WERI-Rb-1 (cell line): Measurements from ENCODE around the gene CHRNA4.
"Not testable (repeated sequence)": the region's sequence is repeated elsewhere in the genome, so short reads cannot be mapped to it uniquely, and the experiment has no call there.

Experiments used
- DNase-seq: peaks from one replicate; pipeline ENCODE4 v3.0.0-alpha.2; 2020
- H3K27ac ChIP-seq: fragments of 250-450 bp; sonication (Bioruptor Pico); 2 replicates; pipeline ENCODE4 v1.5.1; 2020; ENCODE audit warnings: mild to moderate bottlenecking, moderate library complexity
- H3K27me3 ChIP-seq: fragments of 250-450 bp; sonication (Bioruptor Pico); 2 replicates; pipeline ENCODE4 v1.5.1; 2021; ENCODE audit warnings: mild to moderate bottlenecking, low read depth, moderate library complexity; ENCODE audit not compliant: insufficient read depth, severe bottlenecking
- H3K36me3 ChIP-seq: fragments of 250-450 bp; sonication (Bioruptor Pico); 2 replicates; pipeline ENCODE4 v1.5.1; 2020; ENCODE audit warnings: mild to moderate bottlenecking, moderate library complexity
- H3K4me3 ChIP-seq: 2 replicates; pipeline ENCODE4 v1.5.1; 2011; ENCODE audit warnings: low read depth, mild to moderate bottlenecking, control low read depth, low read length
- H3K9me3 ChIP-seq: fragments of 250-450 bp; sonication (Bioruptor Pico); 2 replicates; pipeline ENCODE4 v1.5.1; 2021; ENCODE audit warnings: mild to moderate bottlenecking, moderate library complexity; ENCODE audit not compliant: severe bottlenecking
- CTCF ChIP-seq: IDR thresholded peaks from 2 replicates; pipeline ENCODE4 v1.5.1; 2011; ENCODE audit warnings: low read depth, mild to moderate bottlenecking, control low read depth, inconsistent platforms, low read length

CHRNA4 gene

GRCh38 chr20:63342561-63343459 lies 18.3 kb downstream of the CHRNA4 start:
- H3K36me3 ChIP-seq: no peaks in the 10 kb centered on the region
- no peak for TF ChIP-seq CTCF
- no peak overlapping the region for H3K4me3 ChIP-seq
- H3K27me3 ChIP-seq: no peaks in the 10 kb centered on the region
- no peaks in the 10 kb centered on the region for H3K9me3 ChIP-seq
- H3K27ac ChIP-seq: no peak overlapping the region
- no peak for DNase-seq

DNA sequence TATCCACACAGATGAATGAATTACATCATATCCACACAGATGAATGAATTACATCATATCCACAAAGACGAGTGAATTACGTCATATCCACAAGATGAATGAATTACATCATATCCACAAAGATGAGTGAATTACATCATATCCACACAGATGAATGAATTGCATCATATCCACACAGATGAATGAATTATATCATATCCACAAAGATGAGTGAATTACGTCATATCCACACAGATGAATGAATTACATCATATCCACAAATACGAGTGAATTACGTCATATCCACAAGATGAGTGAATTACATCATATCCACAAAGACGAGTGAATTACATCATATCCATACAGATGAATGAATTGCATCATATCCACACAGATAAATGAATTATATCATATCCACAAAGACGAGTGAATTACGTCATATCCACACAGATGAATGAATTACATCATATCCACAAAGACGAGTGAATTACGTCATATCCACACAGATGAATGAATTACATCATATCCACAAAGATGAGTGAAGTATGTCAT lies 20.9 kb downstream of the CHRNA4 start:
- H3K36me3 ChIP-seq, H3K9me3 ChIP-seq, DNase-seq, H3K27me3 ChIP-seq, H3K27ac ChIP-seq, H3K4me3 ChIP-seq: not testable (repeated sequence)

DNA sequence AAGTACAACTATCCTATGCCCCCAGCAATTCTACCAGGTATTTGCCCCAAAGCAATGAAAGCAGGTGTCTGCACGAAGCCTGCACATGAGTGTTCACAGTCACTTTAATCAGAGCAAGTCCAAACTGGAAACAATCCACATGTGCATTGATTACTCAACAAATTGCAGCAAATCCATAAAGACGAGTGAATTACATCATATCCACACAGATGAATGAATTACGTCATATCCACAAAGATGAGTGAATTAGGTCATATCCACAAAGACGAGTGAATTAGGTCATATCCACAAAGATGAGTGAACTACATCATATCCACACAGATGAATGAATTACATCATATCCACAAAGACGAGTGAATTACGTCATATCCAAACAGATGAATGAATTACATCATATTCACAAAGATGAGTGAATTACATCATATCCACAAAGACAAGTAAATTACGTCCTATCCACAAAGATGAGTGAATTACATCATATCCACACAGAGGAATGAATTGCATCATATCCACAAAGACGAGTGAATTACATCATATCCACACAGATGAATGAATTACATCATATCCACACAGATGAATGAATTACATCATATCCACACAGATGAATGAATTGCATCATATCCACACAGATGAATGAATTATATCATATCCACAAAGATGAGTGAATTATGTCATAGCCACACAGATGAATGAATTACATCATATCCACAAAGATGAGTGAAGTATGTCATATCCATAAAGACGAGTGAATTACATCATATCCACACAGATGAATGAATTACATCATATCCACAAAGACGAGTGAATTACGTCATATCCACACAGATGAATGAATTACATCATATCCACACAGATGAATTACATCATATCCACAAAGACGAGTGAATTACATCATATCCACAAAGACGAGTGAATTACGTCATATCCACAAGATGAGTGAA lies 21.7 kb downstream of the CHRNA4 start:
- not testable (repeated sequence) for H3K4me3 ChIP-seq, DNase-seq, H3K27me3 ChIP-seq, H3K27ac ChIP-seq, H3K36me3 ChIP-seq, H3K9me3 ChIP-seq

DNA sequence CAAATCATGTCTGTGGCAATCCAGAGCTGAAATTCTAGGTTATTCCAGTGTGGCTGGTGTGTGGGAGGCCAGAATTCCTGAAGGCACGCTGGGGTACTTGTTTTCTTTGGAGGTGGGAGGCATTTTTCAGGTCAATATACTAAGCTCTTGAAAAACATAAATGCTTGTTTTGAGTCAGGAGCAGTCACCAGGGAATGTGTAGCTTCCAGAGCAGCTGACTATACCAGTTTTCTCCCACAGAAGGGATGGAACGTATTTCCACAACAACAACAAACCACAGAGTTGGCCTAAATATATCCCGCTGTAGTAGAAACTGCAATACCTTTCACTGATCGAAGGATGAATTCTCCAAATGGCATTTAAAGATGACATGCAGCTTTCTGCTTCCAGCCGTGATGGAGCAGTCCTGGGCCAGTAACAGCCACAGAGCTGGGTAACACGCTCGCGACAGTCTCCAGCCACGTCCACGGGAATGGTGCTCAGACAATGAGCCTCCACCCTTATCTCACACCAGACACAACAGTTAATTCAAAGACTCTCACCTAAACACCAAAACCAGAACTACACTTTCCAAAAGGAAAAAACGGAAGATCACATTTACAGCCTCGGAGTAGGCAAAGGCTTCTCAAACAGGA lies 23.2 kb downstream of the CHRNA4 start:
- H3K27me3 ChIP-seq: no peaks in the 10 kb centered on the region
- no peak overlapping the region for H3K4me3 ChIP-seq
- DNase-seq: no peak
- no peak for TF ChIP-seq CTCF
- no peaks in the 10 kb centered on the region for H3K36me3 ChIP-seq
- no peaks in the 10 kb centered on the region for H3K9me3 ChIP-seq
- no peak overlapping the region for H3K27ac ChIP-seq

DNA sequence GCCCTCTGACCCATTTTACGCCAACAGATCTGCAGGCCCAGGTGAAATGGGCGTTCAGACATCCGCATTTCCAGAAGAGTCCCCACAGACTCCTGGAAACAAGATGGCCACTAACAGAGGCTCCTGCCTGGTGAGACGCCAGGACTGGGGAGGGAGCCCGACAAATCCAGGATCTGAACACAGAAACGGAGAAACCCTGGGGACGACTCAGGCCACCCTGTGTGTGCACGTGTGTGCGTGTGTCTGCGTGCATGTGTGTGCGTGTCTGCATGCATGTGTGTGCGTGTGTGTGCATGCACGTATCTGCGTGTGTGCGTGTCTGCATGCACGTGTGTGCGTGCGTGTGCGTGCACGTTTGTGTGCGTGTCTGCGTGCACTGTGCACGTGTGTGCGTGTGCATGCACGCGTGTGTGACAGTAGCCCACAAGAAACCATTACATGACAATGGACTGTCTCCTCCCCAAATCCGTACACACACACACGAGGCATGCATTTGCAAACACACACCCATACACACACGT lies 24.9 kb downstream of the CHRNA4 start:
- Histone ChIP-seq H3K27me3 (no peaks in the 10 kb centered on the region), H3K27ac (no peak overlapping the region)

More for the DNA sequence above, 24.9 kb downstream of the CHRNA4 start:
- DNase-seq: no peak
- TF ChIP-seq CTCF: no peak
- Histone ChIP-seq H3K9me3 (peaks cover 3% of the 10 kb centered on the region), H3K4me3 (no peak overlapping the region), H3K36me3 (no peaks in the 10 kb centered on the region)
